NCI-H2196 (cell line): ENCODE results near the gene ARRB2.
"Not testable (repeated sequence)": the region's sequence is repeated elsewhere in the genome, so short reads cannot be mapped to it uniquely, and the experiment has no call there.

ENCODE experiments used
- DNase-seq: peaks from one replicate; lab custom pipeline; 2025; ENCODE audit not compliant: unreplicated experiment; lab: John Stamatoyannopoulos, UW

Gene ARRB2

GRCh38 chr17:4699401-4700056, 10.9 kb upstream of the ARRB2 start:
- DNase-seq = not testable (repeated sequence)

- no peak for DNase-seq
Measured at GRCh38 chr17:4701116-4701515, 9.3 kb upstream of the ARRB2 start.

GRCh38 chr17:4703330-4703691, 7.1 kb upstream of the ARRB2 start:
- DNase-seq = no peak

- not testable (repeated sequence) for DNase-seq
Measured at GRCh38 chr17:4704574-4704907, 5.9 kb upstream of the ARRB2 start.

- DNase-seq = no peak
Measured at GRCh38 chr17:4704991-4705390, 5.4 kb upstream of the ARRB2 start.

GRCh38 chr17:4706121-4706520, 4.3 kb upstream of the ARRB2 start:
- DNase-seq = no peak

GRCh38 chr17:4708436-4708835, 2.0 kb upstream of the ARRB2 start:
- DNase-seq = no peak

- DNase-seq = no peak
Measured at GRCh38 chr17:4710693-4711634, 532 bp downstream of the ARRB2 start.

GRCh38 chr17:4711661-4712181, 1.3 kb downstream of the ARRB2 start:
- DNase-seq = no peak

GRCh38 chr17:4712526-4712925, 2.1 kb downstream of the ARRB2 start:
- no peak for DNase-seq

GRCh38 chr17:4714340-4715062, 4.1 kb downstream of the ARRB2 start:
- DNase-seq = not testable (repeated sequence)

- DNase-seq = no peak
Measured at GRCh38 chr17:4715063-4715744, 4.8 kb downstream of the ARRB2 start.

GRCh38 chr17:4716081-4716480, 5.6 kb downstream of the ARRB2 start:
- DNase-seq = no peak

GRCh38 chr17:4717791-4718190, 7.4 kb downstream of the ARRB2 start:
- no peak for DNase-seq

- DNase-seq = no peak
Measured at GRCh38 chr17:4718276-4718675, 7.8 kb downstream of the ARRB2 start.

GRCh38 chr17:4719146-4719545, 8.7 kb downstream of the ARRB2 start:
- no peak for DNase-seq

- DNase-seq = peak; percentile 4
Measured at GRCh38 chr17:4719684-4720221, 9.3 kb downstream of the ARRB2 start.

- DNase-seq = no peak
Measured at GRCh38 chr17:4720787-4721186, 10.4 kb downstream of the ARRB2 start.

- peak; percentile 24 for DNase-seq
Measured at GRCh38 chr17:4721203-4722135, 11.0 kb downstream of the ARRB2 start.
